ENCODE data around the gene LMTK3.

DNA sequence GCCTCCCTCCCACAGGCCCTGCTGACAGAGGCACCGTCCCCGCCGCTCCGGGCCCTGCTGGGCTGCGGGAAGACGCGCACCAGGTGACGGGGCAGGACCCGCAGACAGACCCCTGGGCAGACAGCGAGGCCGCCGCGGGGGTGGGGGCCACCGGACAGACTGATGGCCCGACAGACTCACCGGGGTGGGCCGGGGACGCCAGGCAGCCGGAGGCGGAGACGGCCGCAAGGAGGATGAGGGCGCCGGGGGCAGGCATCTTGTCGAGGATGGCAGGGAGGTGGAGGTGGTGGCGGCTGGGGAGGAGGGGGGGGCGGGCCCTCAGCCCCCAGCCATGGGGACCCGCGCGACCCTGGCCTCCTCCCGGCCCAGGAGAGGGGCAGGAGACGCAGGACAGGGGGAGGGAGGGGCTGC is 309 bp downstream of the LMTK3 start:
- no peak for TF ChIP-seq CTCF (IDR thresholded peaks at IDR 0.05; ENCODE audit: poor library complexity)
- TF ChIP-seq EZH2 (IDR thresholded peaks at IDR 0.05; ENCODE audit: borderline replicate concordance) = no peak
- TF ChIP-seq EZH2phosphoT487 (IDR thresholded peaks at IDR 0.05; ENCODE audit: low read depth, severe bottlenecking, unreplicated experiment) = no peak

Data from hepatocyte (in vitro differentiated cells).